IMR-90 (cell line): ENCODE data around the gene SHISA2. TPM values are rescaled to one million over a fixed set of nuclear protein-coding genes. Genes with fewer than 3 reads are reported as not detected.

Experiments used
- ATAC-seq: fragments of 200-7000 bp; cut with Tn5 transposase; 2 replicates; pipeline ENCODE4 v1.9.1; 2020; ENCODE audit warnings: low read depth, mild to moderate bottlenecking, moderate library complexity
- BruUV-seq: library from RNA; stranded (reverse); fragments of 400-500 nt; replicated peaks from 2 replicates; lab custom pipeline; 2021; lab: Mats Ljungman, UMichigan
- CTCF ChIA-PET: fragments of 300-600 bp; formaldehyde crosslinking; extraction: SDS; loops from one replicate; lab custom pipeline; 2021; ENCODE audit warnings: antibody characterized with exemption; lab: Yijun Ruan, JAX
- POLR2A ChIA-PET: fragments of 300-600 bp; sonication (Branson Sonifier 250); formaldehyde crosslinking; loops from one replicate; lab custom pipeline; 2022; ENCODE audit warnings: antibody characterized with exemption; ENCODE audit not compliant: unreplicated experiment; lab: Charles Lee
- DNase-seq: peaks from one replicate; pipeline ENCODE4 v3.0.0; 2013
- H2AFZ ChIP-seq: replicated peaks from 2 replicates; pipeline ENCODE3; 2013; ENCODE audit warnings: low read length, mild to moderate bottlenecking; ENCODE audit not compliant: poor library complexity
- H2AK5ac ChIP-seq: 2 replicates; pipeline ENCODE4 v1.6.1; 2013; ENCODE audit warnings: low read depth, low read length, inconsistent platforms
- H2AK9ac ChIP-seq: replicated peaks from 2 replicates; pipeline ENCODE3; 2013; ENCODE audit warnings: mild to moderate bottlenecking, low read depth, low read length, moderate library complexity; ENCODE audit not compliant: poor library complexity
- H2BK120ac ChIP-seq: 2 replicates; pipeline ENCODE4 v1.6.1; 2013; ENCODE audit warnings: low read depth, low read length, inconsistent platforms
- H2BK15ac ChIP-seq: 3 replicates; pipeline ENCODE4 v1.6.1; 2013; ENCODE audit warnings: low read depth, low read length, inconsistent platforms
- H2BK20ac ChIP-seq: 2 replicates; pipeline ENCODE4 v1.6.1; 2013; ENCODE audit warnings: low read depth, mild to moderate bottlenecking, inconsistent platforms, low read length, moderate library complexity
- H2BK5ac ChIP-seq: 2 replicates; pipeline ENCODE4 v1.6.1; 2013; ENCODE audit warnings: mild to moderate bottlenecking, low read depth, low read length, inconsistent platforms; ENCODE audit not compliant: poor library complexity, severe bottlenecking
- H3K14ac ChIP-seq: replicated peaks from 2 replicates; pipeline ENCODE4 v1.6.1; 2013; ENCODE audit warnings: low read depth, low read length, inconsistent platforms
- H3K18ac ChIP-seq: 2 replicates; pipeline ENCODE4 v1.6.1; 2013; ENCODE audit warnings: low read depth, low read length, control low read depth
- H3K23ac ChIP-seq: 2 replicates; pipeline ENCODE4 v1.6.1; 2013; ENCODE audit warnings: low read depth, low read length, inconsistent platforms
- H3K27ac ChIP-seq: 2 replicates; pipeline ENCODE4 v1.5.1; 2013; ENCODE audit warnings: mild to moderate bottlenecking, control low read depth, low read length; ENCODE audit not compliant: insufficient read depth
- H3K27me3 ChIP-seq: 2 replicates; pipeline ENCODE4 v1.6.1; 2013; ENCODE audit warnings: low read length; ENCODE audit not compliant: control insufficient read depth, insufficient read depth
- H3K36me3 ChIP-seq: 2 replicates; pipeline ENCODE4 v1.6.1; 2013; ENCODE audit warnings: low read length, mixed read lengths; ENCODE audit not compliant: control insufficient read depth, insufficient read depth
- H3K4ac ChIP-seq: 2 replicates; pipeline ENCODE4 v1.6.1; 2013; ENCODE audit warnings: low read depth, low read length, inconsistent platforms
- H3K4me1 ChIP-seq: 2 replicates; pipeline ENCODE4 v1.6.1; 2013; ENCODE audit warnings: low read length, mixed read lengths; ENCODE audit not compliant: control insufficient read depth, insufficient read depth
- H3K4me2 ChIP-seq: 2 replicates; pipeline ENCODE4 v1.6.1; 2013; ENCODE audit warnings: low read depth, mild to moderate bottlenecking, control low read depth, low read length, moderate library complexity
- H3K4me3 ChIP-seq: 2 replicates; pipeline ENCODE4 v1.5.1; 2013; ENCODE audit warnings: low read depth, mild to moderate bottlenecking, control low read depth, low read length, moderate library complexity; ENCODE audit not compliant: insufficient read depth
- H3K56ac ChIP-seq: 2 replicates; pipeline ENCODE4 v1.6.1; 2013; ENCODE audit warnings: low read length, inconsistent platforms; ENCODE audit not compliant: insufficient read depth; ENCODE audit errors: extremely low read depth
- H3K79me1 ChIP-seq, 2 experiments: 2 replicates each; pipeline ENCODE4 v1.6.1; 2013; ENCODE audit warnings: low read length in 2 of 2, inconsistent platforms in 1 of 2, low read depth in 1 of 2
- H3K9ac ChIP-seq: 2 replicates; pipeline ENCODE4 v1.6.1; 2013; ENCODE audit warnings: low read depth, low read length, control low read depth
- H3K9me1 ChIP-seq: 2 replicates; pipeline ENCODE4 v1.6.1; 2013; ENCODE audit warnings: low read length, inconsistent platforms; ENCODE audit not compliant: insufficient read depth
- H3K9me3 ChIP-seq: 2 replicates; pipeline ENCODE4 v1.6.1; 2013; ENCODE audit warnings: low read length; ENCODE audit not compliant: control insufficient read depth, insufficient read depth
- H4K20me1 ChIP-seq: 2 replicates; pipeline ENCODE4 v1.6.1; 2013; ENCODE audit warnings: low read length, inconsistent platforms; ENCODE audit not compliant: insufficient read depth
- H4K5ac ChIP-seq: 2 replicates; pipeline ENCODE4 v1.6.1; 2013; ENCODE audit warnings: mild to moderate bottlenecking, low read depth, low read length, control low read depth
- H4K8ac ChIP-seq, 2 experiments: 2 replicates each; pipeline ENCODE4 v1.6.1; 2013; ENCODE audit warnings: low read depth in 2 of 2, low read length in 2 of 2, control low read depth in 1 of 2, inconsistent platforms in 1 of 2
- H4K91ac ChIP-seq: 2 replicates; pipeline ENCODE4 v1.6.1; 2013; ENCODE audit warnings: low read depth, low read length, inconsistent platforms; ENCODE audit not compliant: insufficient read depth
- ELK1 ChIP-seq: fragments of 150-350 bp; IDR thresholded peaks from 2 replicates; pipeline ENCODE4 v1.6.1; 2016; ENCODE audit warnings: low read depth, mild to moderate bottlenecking, low read length, moderate library complexity, borderline replicate concordance
- WGBS, 2 experiments: methylation state at CpG; one replicate each; pipeline versions ENCODE4 v1.1.5 to v1.1.7; 2013; ENCODE audit warnings: missing lambda C conversion rate in 2 of 2; ENCODE audit not compliant: insufficient read length in 1 of 2; ENCODE audit errors: extremely low coverage in 2 of 2; 5-methylcytosine and 5-hydroxymethylcytosine counted together
- dilution Hi-C: fragments of 300-500 bp; cut with HindIII; formaldehyde crosslinking; loops from one replicate; pipeline ENCODE4 v1.14.3; 2018; ENCODE audit warnings: low sequenced_read_pairs; ENCODE audit not compliant: unreplicated experiment
- in situ Hi-C: fragments of 300-500 bp; cut with MboI; formaldehyde crosslinking; loops from 3 replicates; pipeline ENCODE4 v1.14.3; 2019; ENCODE audit warnings: low sequenced_read_pairs, inconsistent platforms, mixed read lengths
- intact Hi-C: fragments of 100-400 bp; cut with micrococcal nuclease; formaldehyde crosslinking; loops from 2 replicates; pipeline ENCODE4 v1.10.0; 2022
- polyA plus RNA-seq, 3 experiments: library from polyadenylated mRNA; depleted of rRNA; stranded (reverse); fragments of >200 nt; gene quantifications; 2 replicates each; pipeline ENCODE4 v1.2.3, GENCODE V29; 2012; ENCODE audit warnings: low replicate concordance in 1 of 3
- total RNA-seq: library from RNA; depleted of rRNA; stranded (reverse); fragments of >200 nt; gene quantifications from 2 replicates; pipeline ENCODE4 v1.2.3, GENCODE V29; 2012

Gene SHISA2
- total and polyA plus RNA-seq, 2 of the 4 experiments (the other 2 are of a cell fraction), result not detected

- dilution Hi-C loops (no loop called here), intact Hi-C loops (no loop called here), in situ Hi-C loops (no loop called here)
- H2BK5ac ChIP-seq, result no peak overlapping the region
- DNase-seq (no peak), ATAC-seq (no peak)
- no peak overlapping the region for H3K56ac ChIP-seq
- no peaks in the 10 kb centered on the region for H3K36me3 ChIP-seq
- TF ChIP-seq ELK1, result no peak
- no peaks in the 10 kb centered on the region for H3K9me3 ChIP-seq
- no peaks in the 10 kb centered on the region for H3K4me1 ChIP-seq
- H4K91ac ChIP-seq, result no peak overlapping the region
- no peak overlapping the region for H2AK5ac ChIP-seq
- H2BK15ac ChIP-seq, result no peak overlapping the region
- H4K20me1 ChIP-seq, result no peaks in the 10 kb centered on the region
- no peak overlapping the region for H3K18ac ChIP-seq
- H4K5ac ChIP-seq, result no peak overlapping the region
- H3K79me1 ChIP-seq, result no peaks in the 10 kb centered on the region
- H2AK9ac ChIP-seq, result no peak overlapping the region
- H2AFZ ChIP-seq, result peak overlapping the region; percentile 67
- ChIA-PET POLR2A (no interaction called here), CTCF (no interaction called here)
- H3K14ac ChIP-seq, result no peak overlapping the region
- H3K27ac ChIP-seq, result no peak overlapping the region
- no peak overlapping the region for H3K4ac ChIP-seq
- H3K4me2 ChIP-seq, result no peak overlapping the region
- no peak overlapping the region for H3K4me3 ChIP-seq
- H3K9ac ChIP-seq, result no peak overlapping the region
- BruUV-seq, result no TSS peak
- no peaks in the 10 kb centered on the region for H3K27me3 ChIP-seq
- no peak overlapping the region for H4K8ac ChIP-seq
- no peak overlapping the region for H2BK120ac ChIP-seq
- H2BK20ac ChIP-seq, result no peak overlapping the region
- H3K9me1 ChIP-seq, result no peaks in the 10 kb centered on the region
- WGBS, 2 experiments, result 61% methylated on average over 10 of the region's 53 CpGs; no CpG with 5 or more reads in 1 of the 2 experiments
- H3K23ac ChIP-seq, result no peak overlapping the region
Observed at GRCh38 chr13:26011996-26012821, 39.6 kb downstream of the SHISA2 start.
